CD4-positive, alpha-beta T cell treated with Interleukin-17A for 4 hours (primary cell): ENCODE measurements around the gene INPP5E.

Experiments
- DNase-seq: peaks from one replicate; pipeline ENCODE4 v3.0.0-alpha.2; 2020; ENCODE audit warnings: mixed read lengths

Gene INPP5E

GRCh38 chr9:136472640-136473353 lies 33.2 kb upstream of the INPP5E start:
- no peak for DNase-seq

GRCh38 chr9:136471802-136472487 lies 32.3 kb upstream of the INPP5E start:
- DNase-seq: no peak

- DNase-seq: no peak
Observed at GRCh38 chr9:136470792-136471469, 31.3 kb upstream of the INPP5E start.

DNA sequence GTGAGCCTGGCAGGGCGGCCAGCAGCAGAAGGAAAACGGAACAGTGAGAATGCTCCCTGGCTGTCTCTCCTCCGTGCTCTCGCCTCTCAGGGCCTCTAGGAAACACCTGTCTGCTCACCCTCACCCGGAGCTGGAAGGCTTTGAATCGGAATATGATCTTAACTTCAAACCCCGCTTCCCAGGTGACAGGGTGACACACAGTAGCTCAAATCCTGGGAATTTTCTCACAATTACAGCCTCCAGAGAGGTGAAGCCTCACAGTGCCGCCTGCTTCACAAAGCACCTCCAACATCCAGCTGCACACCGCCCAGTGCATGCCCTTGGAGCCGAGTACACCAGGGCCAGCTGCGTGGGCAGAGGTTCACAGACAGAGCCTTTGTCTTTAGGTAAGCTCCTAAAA lies 30.7 kb upstream of the INPP5E start:
- DNase-seq: no peak

GRCh38 chr9:136467766-136468165 lies 28.1 kb upstream of the INPP5E start:
- DNase-seq: no peak

DNA sequence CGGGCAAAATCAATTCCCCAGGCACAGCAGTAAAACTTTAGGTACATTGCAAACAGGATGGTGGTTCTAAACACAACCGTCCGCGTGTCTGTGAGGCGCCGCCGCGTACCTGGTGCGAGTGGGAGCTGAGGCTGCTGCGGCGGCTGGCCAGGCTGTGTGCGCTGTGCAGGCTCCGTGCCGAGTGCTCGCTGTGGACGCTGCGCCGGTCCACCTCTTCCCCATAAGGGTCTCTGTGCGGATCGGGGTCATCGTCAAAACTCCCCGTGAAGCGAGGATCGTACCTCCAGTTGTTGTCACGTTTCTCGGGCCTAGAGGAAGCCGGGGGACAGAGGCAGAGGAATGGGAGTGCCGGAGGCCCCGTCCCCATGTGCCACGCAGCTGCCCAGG lies 26.5 kb upstream of the INPP5E start:
- no peak for DNase-seq

DNA sequence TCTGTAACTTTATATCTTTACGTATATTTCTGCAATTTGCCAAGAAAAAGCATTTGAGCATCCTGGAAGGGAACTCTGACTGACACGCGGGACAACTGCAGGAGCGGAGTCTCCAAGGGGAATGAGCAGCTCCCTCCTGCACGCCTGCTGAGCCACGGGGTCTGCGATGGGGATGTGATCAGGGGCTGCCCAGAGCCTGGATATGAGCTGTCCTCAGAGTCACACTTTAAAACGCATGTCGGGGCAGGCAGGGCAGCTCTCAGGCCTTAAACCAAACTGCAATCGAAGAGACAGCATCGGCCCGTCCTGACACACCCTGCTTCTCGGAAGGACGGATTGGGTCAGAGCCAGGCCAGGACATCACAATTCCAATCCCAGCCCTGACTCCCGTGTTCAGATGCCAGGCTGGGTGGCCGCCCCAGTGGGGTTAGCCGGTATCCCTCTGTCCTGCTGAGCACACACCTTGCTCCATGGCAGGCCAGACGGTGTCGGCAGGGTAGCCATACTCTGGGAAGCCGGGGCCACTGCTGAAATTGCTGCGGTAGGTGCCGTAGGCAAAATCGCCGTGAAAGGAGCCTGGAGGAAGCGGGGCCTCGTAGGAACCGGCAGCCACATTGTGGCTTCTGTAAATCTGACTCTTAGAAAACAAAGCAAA lies 26.0 kb upstream of the INPP5E start:
- no peak for DNase-seq

DNA sequence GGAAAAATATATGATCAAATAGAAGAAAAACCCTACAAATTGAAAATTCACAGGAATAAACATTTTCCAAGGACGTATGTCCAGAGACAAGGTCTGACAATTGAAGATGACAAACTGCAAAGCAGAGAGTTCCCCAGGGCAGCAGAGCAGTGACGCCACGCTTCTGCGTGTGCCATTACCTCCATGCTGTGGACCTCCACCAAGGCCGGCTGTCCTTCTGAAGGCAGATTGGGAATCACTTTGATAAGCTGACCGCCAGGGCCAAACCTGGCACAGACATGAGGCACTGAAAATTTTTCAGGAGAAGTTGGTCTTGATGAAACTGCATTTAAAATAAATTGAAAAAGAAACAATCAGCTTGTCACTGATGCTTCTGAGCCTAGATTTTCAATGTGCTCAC lies 24.6 kb upstream of the INPP5E start:
- no peak for DNase-seq

DNA sequence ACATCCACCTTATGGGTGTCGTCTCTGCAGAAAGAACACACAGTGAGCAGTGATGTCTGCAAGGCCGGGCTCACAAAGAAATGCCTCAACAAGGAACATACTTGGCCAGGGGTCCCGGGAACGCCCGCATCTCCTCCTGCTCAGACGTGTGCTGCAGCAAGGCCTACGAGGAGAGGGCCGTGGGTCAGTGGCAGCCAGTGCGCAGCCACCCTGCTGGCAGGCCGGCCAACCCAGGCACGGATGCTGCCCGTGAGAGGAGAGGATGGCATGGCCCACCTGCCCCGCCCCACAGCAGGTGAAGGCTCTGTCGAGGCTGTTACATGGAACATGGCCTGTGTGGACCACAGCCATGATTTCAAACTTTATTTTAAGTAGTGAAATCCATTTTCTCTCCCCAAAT lies 23.9 kb upstream of the INPP5E start:
- no peak for DNase-seq

DNA sequence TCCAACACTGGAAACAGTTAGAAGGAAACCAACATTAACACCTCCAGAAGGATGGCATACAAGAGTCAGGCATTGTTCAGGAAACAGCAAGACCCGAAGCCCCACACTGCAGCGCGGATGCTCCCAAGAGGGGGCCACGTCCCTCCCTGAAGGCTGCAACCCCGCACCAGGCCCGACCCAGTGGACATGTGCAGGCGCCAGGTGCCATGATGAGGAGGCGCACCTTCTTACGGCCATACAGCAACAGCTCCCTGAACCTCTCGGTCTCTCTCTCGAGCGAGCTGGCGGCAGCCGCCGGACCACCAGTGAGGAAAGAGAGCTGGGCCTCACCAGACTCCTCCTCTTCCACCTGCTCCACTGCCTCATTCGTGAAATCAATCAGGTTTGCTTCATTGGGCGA lies 23.0 kb upstream of the INPP5E start:
- DNase-seq: no peak

DNA sequence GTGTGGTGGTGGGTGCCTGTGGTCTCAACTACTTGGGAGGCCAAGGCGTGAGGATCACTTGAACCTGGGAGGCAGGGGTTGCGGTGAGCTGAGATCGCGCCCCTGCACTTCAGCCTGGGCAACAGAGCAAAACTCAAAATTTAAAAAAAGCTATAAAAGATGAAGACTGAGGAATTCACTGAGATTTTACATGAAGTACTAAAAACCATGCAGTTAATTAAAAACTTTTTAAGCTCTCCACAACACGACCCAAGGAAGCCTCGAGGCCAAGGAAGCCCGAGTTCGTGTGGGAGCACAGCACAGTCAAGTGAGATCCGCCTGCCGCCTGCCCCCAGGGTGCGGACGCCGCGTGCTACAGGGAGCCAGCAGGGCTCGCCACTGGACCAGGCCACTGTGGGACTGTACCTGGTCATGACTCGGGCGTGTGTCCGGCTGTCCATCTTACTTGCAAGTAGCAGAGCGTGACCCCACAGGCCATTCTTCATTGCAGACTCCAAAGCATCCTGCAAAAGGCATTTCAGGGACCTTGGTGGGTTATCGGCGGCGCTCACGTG lies 21.2 kb upstream of the INPP5E start:
- no peak for DNase-seq

DNA sequence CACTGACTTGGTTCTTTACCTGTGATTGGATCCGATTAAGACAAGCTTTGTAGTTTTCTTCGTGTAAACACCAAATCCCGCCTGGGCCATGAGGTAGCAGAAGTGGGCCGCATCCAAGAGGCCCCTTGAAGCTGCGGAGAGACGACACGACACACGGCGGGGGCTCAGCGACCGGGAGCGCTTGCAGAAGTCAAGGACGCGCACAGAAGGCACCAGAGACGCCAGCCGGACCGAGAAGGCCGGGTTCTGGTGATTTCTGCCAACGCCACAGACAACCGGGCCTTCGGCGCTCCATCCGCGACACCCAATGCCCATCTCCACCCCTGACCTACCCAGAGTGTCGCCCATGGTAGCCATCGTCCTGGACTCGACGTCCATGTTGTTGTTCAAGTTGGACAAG lies 19.8 kb upstream of the INPP5E start:
- no peak for DNase-seq

DNA sequence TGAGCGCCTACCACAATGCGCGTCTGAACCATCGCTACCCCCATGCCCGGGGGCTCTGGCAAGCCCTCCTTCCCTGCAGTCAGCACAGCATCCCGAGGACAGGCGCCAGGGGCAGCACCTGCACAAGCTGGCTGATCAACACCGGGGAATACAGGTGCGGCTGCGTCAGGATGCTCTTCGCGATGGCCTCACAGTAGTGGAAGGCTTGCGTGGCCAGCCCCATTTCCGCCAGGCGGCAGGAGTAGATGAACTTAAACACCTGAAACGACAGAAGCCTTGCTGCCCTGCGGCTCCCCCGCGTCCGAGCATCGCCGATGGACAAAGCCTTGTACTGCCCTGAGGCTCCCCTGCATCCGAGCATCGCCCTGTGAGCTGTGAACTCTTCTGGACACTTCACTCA lies 17.7 kb upstream of the INPP5E start:
- DNase-seq: no peak

- no peak for DNase-seq
Observed at GRCh38 chr9:136456258-136456657, 16.6 kb upstream of the INPP5E start.

GRCh38 chr9:136455043-136456002 lies 15.7 kb upstream of the INPP5E start:
- no peak for DNase-seq

- DNase-seq: no peak
Observed at GRCh38 chr9:136454026-136454796, 14.6 kb upstream of the INPP5E start.

DNA sequence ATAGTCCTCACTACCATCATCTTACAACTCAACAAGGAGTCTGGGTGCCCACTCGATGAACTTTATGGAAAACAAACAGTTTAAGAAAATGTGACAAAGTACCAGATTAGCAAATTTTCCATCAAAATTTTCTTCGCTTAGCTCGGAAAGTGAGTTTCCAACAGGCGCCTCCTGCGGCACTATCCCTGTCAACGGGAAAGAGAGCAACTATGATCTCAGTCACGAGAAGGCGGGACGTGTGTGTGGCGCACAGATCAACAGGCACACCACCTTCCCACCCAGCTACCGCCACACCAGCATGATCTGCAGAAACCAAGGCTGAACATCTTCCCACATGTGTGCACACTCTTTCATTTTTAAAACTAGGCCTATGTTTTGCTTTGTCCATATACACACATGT lies 13.7 kb upstream of the INPP5E start:
- DNase-seq: no peak

GRCh38 chr9:136451221-136451877 lies 11.7 kb upstream of the INPP5E start:
- DNase-seq: no peak

- no peak for DNase-seq
Observed at GRCh38 chr9:136448655-136449054, 9.0 kb upstream of the INPP5E start.

- no peak for DNase-seq
Observed at GRCh38 chr9:136447173-136447778, 7.6 kb upstream of the INPP5E start.
